WTC11 (cell line): ENCODE measurements around the gene KCNE1. TPM values are rescaled to one million over a fixed set of nuclear protein-coding genes. Genes with fewer than 3 reads are reported as not detected.

Experiments used
- ATAC-seq: fragments of 200-7000 bp; cut with Tn5 transposase; 2 replicates; pipeline ENCODE4 v1.10.0; 2021; ENCODE audit warnings: mild to moderate bottlenecking, moderate library complexity
- CTCF ChIA-PET: fragments of 300-600 bp; sonication (Branson Sonifier 250); formaldehyde crosslinking; loops from one replicate; lab custom pipeline; 2021; ENCODE audit warnings: antibody characterized with exemption; lab: Charles Lee
- POLR2A ChIA-PET: fragments of 350-600 bp; sonication (Branson Sonifier 250); formaldehyde crosslinking; loops from one replicate; lab custom pipeline; 2021; ENCODE audit warnings: antibody characterized with exemption; lab: Charles Lee
- DNase-seq: peaks from one replicate; pipeline ENCODE4 v3.0.0; 2021; ENCODE audit warnings: low spot score
- H3K27ac Mint-ChIP-seq: 2 replicates; pipeline ENCODE4 v1.8.0; 2021; ENCODE audit warnings: mixed read lengths
- H3K27me3 Mint-ChIP-seq: 2 replicates; pipeline ENCODE4 v1.8.0; 2021; ENCODE audit warnings: low read depth, mild to moderate bottlenecking, moderate library complexity, mixed read lengths
- H3K36me3 Mint-ChIP-seq: 2 replicates; pipeline ENCODE4 v1.8.0; 2021; ENCODE audit warnings: mixed read lengths
- H3K4me1 Mint-ChIP-seq: 2 replicates; pipeline ENCODE4 v1.8.0; 2022; ENCODE audit warnings: mixed read lengths
- H3K4me3 Mint-ChIP-seq: 2 replicates; pipeline ENCODE4 v1.8.0; 2021; ENCODE audit warnings: mild to moderate bottlenecking, moderate library complexity, mixed read lengths
- H3K9me3 Mint-ChIP-seq: 2 replicates; pipeline ENCODE4 v1.8.0; 2021; ENCODE audit warnings: mixed read lengths
- ELF4 ChIP-seq: sonication (generic); formaldehyde crosslinking; IDR thresholded peaks from 2 replicates; pipeline ENCODE4 v1.8.1; 2022; ENCODE audit warnings: low read depth, mild to moderate bottlenecking, moderate library complexity, missing genetic modification reagents
- EMX1 ChIP-seq: fragments of 250-450 bp; sonication (Bioruptor Pico); IDR thresholded peaks from 2 replicates; pipeline ENCODE4 v1.8.0; 2021; ENCODE audit warnings: mild to moderate bottlenecking
- GABPB1 ChIP-seq: sonication (generic); formaldehyde crosslinking; IDR thresholded peaks from 2 replicates; pipeline ENCODE4 v1.8.1; 2023; ENCODE audit warnings: mild to moderate bottlenecking, missing genetic modification reagents
- IRF2 ChIP-seq: sonication (generic); formaldehyde crosslinking; IDR thresholded peaks from 2 replicates; pipeline ENCODE4 v1.8.0; 2022; ENCODE audit warnings: low read depth, missing genetic modification reagents, borderline replicate concordance
- JUN ChIP-seq: sonication (generic); formaldehyde crosslinking; IDR thresholded peaks from 2 replicates; pipeline ENCODE4 v1.8.0; 2023; ENCODE audit warnings: mild to moderate bottlenecking, missing genetic modification reagents
- MYBL2 ChIP-seq: sonication (generic); formaldehyde crosslinking; IDR thresholded peaks from 2 replicates; pipeline ENCODE4 v1.8.1; 2023; ENCODE audit warnings: mild to moderate bottlenecking, moderate library complexity, missing genetic modification reagents
- NR1H2 ChIP-seq: sonication (generic); formaldehyde crosslinking; IDR thresholded peaks from 2 replicates; pipeline ENCODE4 v1.9.0; 2021; ENCODE audit warnings: mild to moderate bottlenecking, moderate library complexity, missing genetic modification reagents
- PREB ChIP-seq: sonication (generic); formaldehyde crosslinking; IDR thresholded peaks from 2 replicates; pipeline ENCODE4 v1.8.1; 2022; ENCODE audit warnings: mild to moderate bottlenecking, missing genetic modification reagents, moderate library complexity, borderline replicate concordance
- RELA ChIP-seq: sonication (generic); formaldehyde crosslinking; IDR thresholded peaks from 2 replicates; pipeline ENCODE4 v1.8.1; 2022; ENCODE audit warnings: missing genetic modification reagents, mild to moderate bottlenecking, borderline replicate concordance
- TEAD1 ChIP-seq: sonication (generic); formaldehyde crosslinking; IDR thresholded peaks from 2 replicates; pipeline ENCODE4 v1.8.0; 2022; ENCODE audit warnings: mild to moderate bottlenecking, missing genetic modification reagents
- TEAD4 ChIP-seq: sonication (generic); formaldehyde crosslinking; IDR thresholded peaks from 2 replicates; pipeline ENCODE4 v1.8.0; 2022; ENCODE audit warnings: mild to moderate bottlenecking, missing genetic modification reagents
- ZNF317 ChIP-seq: sonication (generic); formaldehyde crosslinking; IDR thresholded peaks from 2 replicates; pipeline ENCODE4 v1.8.1; 2023; ENCODE audit warnings: low read depth, mild to moderate bottlenecking, moderate library complexity, missing genetic modification reagents, borderline replicate concordance
- total RNA-seq: library from RNA; stranded (reverse); gene quantifications from 3 replicates; pipeline ENCODE4 v1.2.3, GENCODE V29; 2021
- TF ChIP-seq, protein P1 (sequence below): sonication (generic); formaldehyde crosslinking; IDR thresholded peaks from 2 replicates; pipeline ENCODE4 v1.8.1; 2023; ENCODE audit warnings: mild to moderate bottlenecking, missing genetic modification reagents
- TF ChIP-seq, protein P2 (sequence below): sonication (generic); formaldehyde crosslinking; IDR thresholded peaks from 2 replicates; pipeline ENCODE4 v1.8.0; 2022; ENCODE audit warnings: mild to moderate bottlenecking, missing genetic modification reagents
- TF ChIP-seq, protein P3 (sequence below): fragments of 250-450 bp; sonication (Bioruptor Pico); IDR thresholded peaks from 2 replicates; pipeline ENCODE4 v2.1.2; 2022; ENCODE audit warnings: mild to moderate bottlenecking, moderate library complexity
- TF ChIP-seq, protein P4 (sequence below): sonication (generic); formaldehyde crosslinking; IDR thresholded peaks from 2 replicates; pipeline ENCODE4 v1.8.0; 2023; ENCODE audit warnings: mild to moderate bottlenecking, missing genetic modification reagents
- TF ChIP-seq, protein P5 (sequence below): fragments of 200-600 bp; IDR thresholded peaks from 2 replicates; pipeline ENCODE4 v1.8.0; 2022; ENCODE audit warnings: antibody characterized with exemption
- TF ChIP-seq, protein P6 (sequence below): sonication (generic); formaldehyde crosslinking; IDR thresholded peaks from 2 replicates; pipeline ENCODE4 v1.8.1; 2022; ENCODE audit warnings: mild to moderate bottlenecking, moderate library complexity, missing genetic modification reagents

KCNE1 gene
- total RNA-seq, 1 experiment from 2014 or later: 0.37 TPM

GRCh38 chr21:34560021-34560420 lies 48.0 kb upstream of the KCNE1 start (continued):
- TF ChIP-seq, protein P1, sequence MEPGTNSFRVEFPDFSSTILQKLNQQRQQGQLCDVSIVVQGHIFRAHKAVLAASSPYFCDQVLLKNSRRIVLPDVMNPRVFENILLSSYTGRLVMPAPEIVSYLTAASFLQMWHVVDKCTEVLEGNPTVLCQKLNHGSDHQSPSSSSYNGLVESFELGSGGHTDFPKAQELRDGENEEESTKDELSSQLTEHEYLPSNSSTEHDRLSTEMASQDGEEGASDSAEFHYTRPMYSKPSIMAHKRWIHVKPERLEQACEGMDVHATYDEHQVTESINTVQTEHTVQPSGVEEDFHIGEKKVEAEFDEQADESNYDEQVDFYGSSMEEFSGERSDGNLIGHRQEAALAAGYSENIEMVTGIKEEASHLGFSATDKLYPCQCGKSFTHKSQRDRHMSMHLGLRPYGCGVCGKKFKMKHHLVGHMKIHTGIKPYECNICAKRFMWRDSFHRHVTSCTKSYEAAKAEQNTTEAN: no peak
- TF ChIP-seq MYBL2 (CRISPR knock-in tag) (no peak), ELF4 (CRISPR knock-in tag) (no peak), JUN (CRISPR knock-in tag) (no peak), TEAD4 (no peak)
- TF ChIP-seq, protein P2, sequence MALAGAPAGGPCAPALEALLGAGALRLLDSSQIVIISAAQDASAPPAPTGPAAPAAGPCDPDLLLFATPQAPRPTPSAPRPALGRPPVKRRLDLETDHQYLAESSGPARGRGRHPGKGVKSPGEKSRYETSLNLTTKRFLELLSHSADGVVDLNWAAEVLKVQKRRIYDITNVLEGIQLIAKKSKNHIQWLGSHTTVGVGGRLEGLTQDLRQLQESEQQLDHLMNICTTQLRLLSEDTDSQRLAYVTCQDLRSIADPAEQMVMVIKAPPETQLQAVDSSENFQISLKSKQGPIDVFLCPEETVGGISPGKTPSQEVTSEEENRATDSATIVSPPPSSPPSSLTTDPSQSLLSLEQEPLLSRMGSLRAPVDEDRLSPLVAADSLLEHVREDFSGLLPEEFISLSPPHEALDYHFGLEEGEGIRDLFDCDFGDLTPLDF: no peak
- TF ChIP-seq, protein P3, sequence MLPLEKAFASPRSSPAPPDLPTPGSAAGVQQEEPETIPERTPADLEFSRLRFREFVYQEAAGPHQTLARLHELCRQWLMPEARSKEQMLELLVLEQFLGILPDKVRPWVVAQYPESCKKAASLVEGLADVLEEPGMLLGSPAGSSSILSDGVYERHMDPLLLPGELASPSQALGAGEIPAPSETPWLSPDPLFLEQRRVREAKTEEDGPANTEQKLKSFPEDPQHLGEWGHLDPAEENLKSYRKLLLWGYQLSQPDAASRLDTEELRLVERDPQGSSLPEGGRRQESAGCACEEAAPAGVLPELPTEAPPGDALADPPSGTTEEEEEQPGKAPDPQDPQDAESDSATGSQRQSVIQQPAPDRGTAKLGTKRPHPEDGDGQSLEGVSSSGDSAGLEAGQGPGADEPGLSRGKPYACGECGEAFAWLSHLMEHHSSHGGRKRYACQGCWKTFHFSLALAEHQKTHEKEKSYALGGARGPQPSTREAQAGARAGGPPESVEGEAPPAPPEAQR (CRISPR knock-in tag): no peak

DNA sequence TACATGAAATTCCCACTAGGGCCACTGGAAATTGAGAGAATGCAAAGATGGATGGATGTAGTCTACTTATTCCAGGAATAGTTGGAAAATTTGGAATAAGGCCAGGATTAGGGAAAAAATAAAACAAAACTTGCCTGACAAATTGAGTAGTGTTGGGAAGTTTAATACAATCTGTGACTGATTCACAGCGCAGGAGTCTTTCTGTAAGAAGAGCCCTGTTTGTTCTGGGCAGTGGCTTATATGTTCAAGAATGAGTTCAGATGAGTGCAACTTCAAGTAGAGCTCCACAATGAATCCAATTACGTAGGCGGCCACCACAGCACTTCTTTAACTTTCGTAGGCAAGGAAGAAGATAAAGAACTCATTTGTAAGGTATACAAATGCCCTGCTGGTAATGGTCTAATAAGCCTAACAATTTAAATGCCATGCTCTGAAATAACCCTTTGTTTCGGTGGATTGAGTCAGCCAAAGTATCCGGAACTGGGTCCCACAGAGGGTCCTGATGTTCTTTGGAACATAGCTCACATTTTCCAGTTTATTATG lies 47.1 kb upstream of the KCNE1 start:
- no peak overlapping the region for H3K4me3 Mint-ChIP-seq
- H3K9me3 Mint-ChIP-seq: peaks cover 12% of the 10 kb centered on the region

DNA sequence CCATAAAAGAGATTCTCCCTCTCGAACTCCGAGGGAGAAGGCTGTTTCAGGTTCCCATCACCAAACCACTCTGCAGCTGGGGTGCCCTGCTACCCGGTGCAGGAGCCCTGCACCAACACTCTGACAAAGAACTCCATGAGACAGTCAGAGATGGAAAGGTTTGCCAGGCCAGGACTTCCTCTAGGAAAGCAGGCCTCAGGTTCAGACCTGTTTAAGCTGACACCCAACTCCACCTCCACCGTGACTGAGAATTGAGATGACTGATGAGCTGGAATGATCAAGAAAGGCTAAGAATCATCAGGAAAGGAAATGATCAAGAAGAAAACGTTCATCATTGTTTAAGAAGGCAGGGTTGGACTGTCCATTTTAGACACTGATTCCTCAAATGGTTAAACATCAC lies 46.2 kb upstream of the KCNE1 start:
- peaks cover 18% of the 10 kb centered on the region for H3K36me3 Mint-ChIP-seq
- peaks cover 19% of the 10 kb centered on the region for H3K9me3 Mint-ChIP-seq
- TF ChIP-seq ZNF317 (CRISPR knock-in tag) (no peak), GABPB1 (CRISPR knock-in tag) (no peak), TEAD1 (CRISPR knock-in tag) (no peak), NR1H2 (CRISPR knock-in tag) (no peak), IRF2 (no peak)
- TF ChIP-seq, protein P4, sequence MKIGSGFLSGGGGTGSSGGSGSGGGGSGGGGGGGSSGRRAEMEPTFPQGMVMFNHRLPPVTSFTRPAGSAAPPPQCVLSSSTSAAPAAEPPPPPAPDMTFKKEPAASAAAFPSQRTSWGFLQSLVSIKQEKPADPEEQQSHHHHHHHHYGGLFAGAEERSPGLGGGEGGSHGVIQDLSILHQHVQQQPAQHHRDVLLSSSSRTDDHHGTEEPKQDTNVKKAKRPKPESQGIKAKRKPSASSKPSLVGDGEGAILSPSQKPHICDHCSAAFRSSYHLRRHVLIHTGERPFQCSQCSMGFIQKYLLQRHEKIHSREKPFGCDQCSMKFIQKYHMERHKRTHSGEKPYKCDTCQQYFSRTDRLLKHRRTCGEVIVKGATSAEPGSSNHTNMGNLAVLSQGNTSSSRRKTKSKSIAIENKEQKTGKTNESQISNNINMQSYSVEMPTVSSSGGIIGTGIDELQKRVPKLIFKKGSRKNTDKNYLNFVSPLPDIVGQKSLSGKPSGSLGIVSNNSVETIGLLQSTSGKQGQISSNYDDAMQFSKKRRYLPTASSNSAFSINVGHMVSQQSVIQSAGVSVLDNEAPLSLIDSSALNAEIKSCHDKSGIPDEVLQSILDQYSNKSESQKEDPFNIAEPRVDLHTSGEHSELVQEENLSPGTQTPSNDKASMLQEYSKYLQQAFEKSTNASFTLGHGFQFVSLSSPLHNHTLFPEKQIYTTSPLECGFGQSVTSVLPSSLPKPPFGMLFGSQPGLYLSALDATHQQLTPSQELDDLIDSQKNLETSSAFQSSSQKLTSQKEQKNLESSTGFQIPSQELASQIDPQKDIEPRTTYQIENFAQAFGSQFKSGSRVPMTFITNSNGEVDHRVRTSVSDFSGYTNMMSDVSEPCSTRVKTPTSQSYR: no peak
- TF ChIP-seq, protein P5, sequence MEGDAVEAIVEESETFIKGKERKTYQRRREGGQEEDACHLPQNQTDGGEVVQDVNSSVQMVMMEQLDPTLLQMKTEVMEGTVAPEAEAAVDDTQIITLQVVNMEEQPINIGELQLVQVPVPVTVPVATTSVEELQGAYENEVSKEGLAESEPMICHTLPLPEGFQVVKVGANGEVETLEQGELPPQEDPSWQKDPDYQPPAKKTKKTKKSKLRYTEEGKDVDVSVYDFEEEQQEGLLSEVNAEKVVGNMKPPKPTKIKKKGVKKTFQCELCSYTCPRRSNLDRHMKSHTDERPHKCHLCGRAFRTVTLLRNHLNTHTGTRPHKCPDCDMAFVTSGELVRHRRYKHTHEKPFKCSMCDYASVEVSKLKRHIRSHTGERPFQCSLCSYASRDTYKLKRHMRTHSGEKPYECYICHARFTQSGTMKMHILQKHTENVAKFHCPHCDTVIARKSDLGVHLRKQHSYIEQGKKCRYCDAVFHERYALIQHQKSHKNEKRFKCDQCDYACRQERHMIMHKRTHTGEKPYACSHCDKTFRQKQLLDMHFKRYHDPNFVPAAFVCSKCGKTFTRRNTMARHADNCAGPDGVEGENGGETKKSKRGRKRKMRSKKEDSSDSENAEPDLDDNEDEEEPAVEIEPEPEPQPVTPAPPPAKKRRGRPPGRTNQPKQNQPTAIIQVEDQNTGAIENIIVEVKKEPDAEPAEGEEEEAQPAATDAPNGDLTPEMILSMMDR: no peak
- TF ChIP-seq, protein P2: no peak
- TF ChIP-seq, protein P6, sequence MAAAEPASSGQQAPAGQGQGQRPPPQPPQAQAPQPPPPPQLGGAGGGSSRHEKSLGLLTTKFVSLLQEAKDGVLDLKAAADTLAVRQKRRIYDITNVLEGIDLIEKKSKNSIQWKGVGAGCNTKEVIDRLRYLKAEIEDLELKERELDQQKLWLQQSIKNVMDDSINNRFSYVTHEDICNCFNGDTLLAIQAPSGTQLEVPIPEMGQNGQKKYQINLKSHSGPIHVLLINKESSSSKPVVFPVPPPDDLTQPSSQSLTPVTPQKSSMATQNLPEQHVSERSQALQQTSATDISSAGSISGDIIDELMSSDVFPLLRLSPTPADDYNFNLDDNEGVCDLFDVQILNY (CRISPR knock-in tag): no peak
- H3K4me3 Mint-ChIP-seq: no peak overlapping the region
- ChIA-PET POLR2A (no interaction called here), CTCF (interaction anchor here (0.9 to 2.4 kb wide), 3 partner anchors 24 to 45 kb away, joined by 3 to 8 read pairs (median 6); no protein-coding TSS in a partner anchor)
- H3K27ac Mint-ChIP-seq: no peak overlapping the region
- peaks cover 3% of the 10 kb centered on the region; the same call in 1 of the 2 replicates for H3K27me3 Mint-ChIP-seq
- H3K4me1 Mint-ChIP-seq: no peaks in the 10 kb centered on the region
- no peak for DNase-seq
- no peak for ATAC-seq

More for the DNA sequence above, 47.1 kb upstream of the KCNE1 start:
- H3K27me3 Mint-ChIP-seq: peaks cover 3% of the 10 kb centered on the region; the same call in 1 of the 2 replicates
- no peak for ATAC-seq
- H3K27ac Mint-ChIP-seq: no peak overlapping the region
- TF ChIP-seq EMX1 (CRISPR knock-in tag) (no peak), RELA (CRISPR knock-in tag) (no peak), PREB (no peak)
- TF ChIP-seq, all 79 proteins: peak for 0
- ChIA-PET POLR2A (no interaction called here), CTCF (interaction anchor here (0.9 to 2.4 kb wide), 5 partner anchors 15 to 49 kb away, joined by 3 to 8 read pairs (median 7); no protein-coding TSS in a partner anchor)
- H3K4me1 Mint-ChIP-seq: no peaks in the 10 kb centered on the region
- DNase-seq: no peak
- H3K36me3 Mint-ChIP-seq: peaks cover 12% of the 10 kb centered on the region
